Prostate gland (tissue), 2 donors: Measurements from ENCODE around the gene RGS11.

ENCODE experiments used
- POLR2A ChIP-seq: fragments of 450-650 bp; IDR thresholded peaks from one replicate; pipeline ENCODE4 v1.6.1; 2016; ENCODE audit warnings: antibody characterized with exemption, mild to moderate bottlenecking
- TF ChIP-seq, protein P1 (sequence below), 4 experiments: fragments of 200-600 bp in 2 of 4; fragments of 450-650 bp in 2 of 4; sonication (generic) in 2 of 4; IDR thresholded peaks; 1 replicate in 3 of 4; 2 replicates in 1 of 4; pipeline ENCODE4 v1.5.1; 2016 to 2019; ENCODE audit warnings: antibody characterized with exemption in 4 of 4, mild to moderate bottlenecking in 2 of 4, moderate library complexity in 2 of 4

- TF ChIP-seq POLR2A: no peak
- TF ChIP-seq, protein P1, sequence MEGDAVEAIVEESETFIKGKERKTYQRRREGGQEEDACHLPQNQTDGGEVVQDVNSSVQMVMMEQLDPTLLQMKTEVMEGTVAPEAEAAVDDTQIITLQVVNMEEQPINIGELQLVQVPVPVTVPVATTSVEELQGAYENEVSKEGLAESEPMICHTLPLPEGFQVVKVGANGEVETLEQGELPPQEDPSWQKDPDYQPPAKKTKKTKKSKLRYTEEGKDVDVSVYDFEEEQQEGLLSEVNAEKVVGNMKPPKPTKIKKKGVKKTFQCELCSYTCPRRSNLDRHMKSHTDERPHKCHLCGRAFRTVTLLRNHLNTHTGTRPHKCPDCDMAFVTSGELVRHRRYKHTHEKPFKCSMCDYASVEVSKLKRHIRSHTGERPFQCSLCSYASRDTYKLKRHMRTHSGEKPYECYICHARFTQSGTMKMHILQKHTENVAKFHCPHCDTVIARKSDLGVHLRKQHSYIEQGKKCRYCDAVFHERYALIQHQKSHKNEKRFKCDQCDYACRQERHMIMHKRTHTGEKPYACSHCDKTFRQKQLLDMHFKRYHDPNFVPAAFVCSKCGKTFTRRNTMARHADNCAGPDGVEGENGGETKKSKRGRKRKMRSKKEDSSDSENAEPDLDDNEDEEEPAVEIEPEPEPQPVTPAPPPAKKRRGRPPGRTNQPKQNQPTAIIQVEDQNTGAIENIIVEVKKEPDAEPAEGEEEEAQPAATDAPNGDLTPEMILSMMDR (IDR thresholded peaks at IDR 0.05): no peak
Measured at GRCh38 chr16:293043-293775, 17.5 kb upstream of the RGS11 start.
